ENCODE measurements around the gene SLC22A7. TPM values are rescaled to one million over a fixed set of nuclear protein-coding genes. Genes with fewer than 3 reads are reported as not detected.

SLC22A7 gene
- polyA plus RNA-seq, 1 donor from 2014 or later, result 2.3 TPM

GRCh38 chr6:43308990-43309477 lies 11.0 kb downstream of the SLC22A7 start:
- no peaks in the 10 kb centered on the region for H3K9me3 ChIP-seq (ENCODE audit: low read length)
- H3K27me3 ChIP-seq (ENCODE audit: insufficient read depth, low read depth, low read length), result peaks cover 12% of the 10 kb centered on the region
- no peak overlapping the region for H2AFZ ChIP-seq (ENCODE audit: low read depth, low read length)
- no peaks in the 10 kb centered on the region for H3K9me2 ChIP-seq (ENCODE audit: insufficient read depth, low read length)
- no peak overlapping the region for H3K27ac ChIP-seq (ENCODE audit: low read length)
- H3F3A ChIP-seq (ENCODE audit: insufficient read depth, low read length, poor library complexity, severe bottlenecking), result no peaks in the 10 kb centered on the region
- no peak overlapping the region for H3K9ac ChIP-seq (ENCODE audit: low read length)
- TF ChIP-seq EP300 (conservative IDR thresholded peaks at IDR 0.05; ENCODE audit: poor library complexity, severe bottlenecking) (no peak), EZH2 (IDR thresholded peaks at IDR 0.05; ENCODE audit: borderline replicate concordance, insufficient read depth, low read length, poor library complexity, severe bottlenecking) (no peak), POLR2AphosphoS5 (IDR thresholded peaks at IDR 0.05) (no peak), CTCF (IDR thresholded peaks at IDR 0.05; ENCODE audit: poor library complexity, severe bottlenecking) (no peak), MXI1 (conservative IDR thresholded peaks at IDR 0.05; ENCODE audit: poor library complexity, severe bottlenecking) (no peak), REST (IDR thresholded peaks at IDR 0.05; ENCODE audit: borderline replicate concordance) (no peak), RAD21 (conservative IDR thresholded peaks at IDR 0.05) (no peak), TAF1 (IDR thresholded peaks at IDR 0.05; ENCODE audit: low read depth) (no peak), SMC3 (conservative IDR thresholded peaks at IDR 0.05; ENCODE audit: poor library complexity) (no peak)
- H3K36me3 ChIP-seq (ENCODE audit: insufficient read depth, low read length), result no peaks in the 10 kb centered on the region
- H4K20me1 ChIP-seq (ENCODE audit: insufficient read depth), result no peaks in the 10 kb centered on the region
- H3K4me2 ChIP-seq (ENCODE audit: low read length), result no peak overlapping the region
- no peak overlapping the region for H3K4me3 ChIP-seq (ENCODE audit: low read length)
- H3K79me2 ChIP-seq (replicated peaks; ENCODE audit: insufficient read depth, low read length), result no peaks in the 10 kb centered on the region

- no peak for TF ChIP-seq RAD21 (conservative IDR thresholded peaks at IDR 0.05)
Observed at GRCh38 chr6:43310134-43310533, 12.1 kb downstream of the SLC22A7 start.

GRCh38 chr6:43310624-43311023 lies 12.6 kb downstream of the SLC22A7 start:
- Histone ChIP-seq H3K27ac (ENCODE audit: low read length) (no peak overlapping the region), H3K9ac (ENCODE audit: low read length) (no peak overlapping the region), H2AFZ (ENCODE audit: low read depth, low read length) (no peak overlapping the region), H3K9me3 (ENCODE audit: low read length) (no peaks in the 10 kb centered on the region), H3K9me2 (ENCODE audit: insufficient read depth, low read length) (no peaks in the 10 kb centered on the region), H3K4me2 (ENCODE audit: low read length) (no peak overlapping the region), H3K4me3 (ENCODE audit: low read length) (no peak overlapping the region), H3K79me2 (replicated peaks; ENCODE audit: insufficient read depth, low read length) (no peaks in the 10 kb centered on the region), H3F3A (ENCODE audit: insufficient read depth, low read length, poor library complexity, severe bottlenecking) (no peaks in the 10 kb centered on the region), H3K27me3 (ENCODE audit: insufficient read depth, low read depth, low read length) (peaks cover 12% of the 10 kb centered on the region), H4K20me1 (ENCODE audit: insufficient read depth) (no peaks in the 10 kb centered on the region), H3K36me3 (ENCODE audit: insufficient read depth, low read length) (no peaks in the 10 kb centered on the region)
- no peak for TF ChIP-seq REST (IDR thresholded peaks at IDR 0.05; ENCODE audit: borderline replicate concordance)
- no peak for TF ChIP-seq CTCF (IDR thresholded peaks at IDR 0.05; ENCODE audit: poor library complexity, severe bottlenecking)
- TF ChIP-seq TAF1 (IDR thresholded peaks at IDR 0.05; ENCODE audit: low read depth), result no peak
- TF ChIP-seq SMC3 (conservative IDR thresholded peaks at IDR 0.05; ENCODE audit: poor library complexity), result no peak
- no peak for TF ChIP-seq RAD21 (conservative IDR thresholded peaks at IDR 0.05)
- TF ChIP-seq EZH2 (IDR thresholded peaks at IDR 0.05; ENCODE audit: borderline replicate concordance, insufficient read depth, low read length, poor library complexity, severe bottlenecking), result no peak
- no peak for TF ChIP-seq EP300 (conservative IDR thresholded peaks at IDR 0.05; ENCODE audit: poor library complexity, severe bottlenecking)
- TF ChIP-seq POLR2AphosphoS5 (IDR thresholded peaks at IDR 0.05), result no peak
- TF ChIP-seq MXI1 (conservative IDR thresholded peaks at IDR 0.05; ENCODE audit: poor library complexity, severe bottlenecking), result no peak

More at GRCh38 chr6:43310134-43310533, 12.1 kb downstream of the SLC22A7 start:
- Histone ChIP-seq H3K27ac (ENCODE audit: low read length) (no peak overlapping the region), H3F3A (ENCODE audit: insufficient read depth, low read length, poor library complexity, severe bottlenecking) (no peaks in the 10 kb centered on the region), H3K9me3 (ENCODE audit: low read length) (no peaks in the 10 kb centered on the region), H3K79me2 (replicated peaks; ENCODE audit: insufficient read depth, low read length) (no peaks in the 10 kb centered on the region), H3K4me2 (ENCODE audit: low read length) (no peak overlapping the region), H3K9ac (ENCODE audit: low read length) (no peak overlapping the region), H3K9me2 (ENCODE audit: insufficient read depth, low read length) (no peaks in the 10 kb centered on the region), H2AFZ (ENCODE audit: low read depth, low read length) (no peak overlapping the region), H3K36me3 (ENCODE audit: insufficient read depth, low read length) (no peaks in the 10 kb centered on the region), H3K4me3 (ENCODE audit: low read length) (no peak overlapping the region), H3K27me3 (ENCODE audit: insufficient read depth, low read depth, low read length) (peaks cover 12% of the 10 kb centered on the region), H4K20me1 (ENCODE audit: insufficient read depth) (no peaks in the 10 kb centered on the region)

All from neural cell (in vitro differentiated cells).